Neuron (in vitro differentiated cells): ENCODE measurements around the gene SSR1.

Experiments used
- H2AFZ ChIP-seq: one replicate; pipeline ENCODE4 v1.6.1; 2013; ENCODE audit warnings: low read depth, mild to moderate bottlenecking, inconsistent platforms, low read length, moderate library complexity
- H3K27me3 ChIP-seq: one replicate; pipeline ENCODE4 v1.6.1; 2013; ENCODE audit warnings: low read length; ENCODE audit not compliant: insufficient read depth
- H3K36me3 ChIP-seq: one replicate; pipeline ENCODE4 v1.6.1; 2013; ENCODE audit warnings: low read length; ENCODE audit not compliant: insufficient read depth
- H3K4me1 ChIP-seq: one replicate; pipeline ENCODE4 v1.6.1; 2013; ENCODE audit warnings: low read length; ENCODE audit not compliant: insufficient read depth
- H3K4me3 ChIP-seq: 2 replicates; pipeline ENCODE4 v1.5.1; 2013; ENCODE audit warnings: mild to moderate bottlenecking, low read length, moderate library complexity
- H3K9me3 ChIP-seq: one replicate; pipeline ENCODE4 v1.6.1; 2013; ENCODE audit warnings: low read length

Gene SSR1

GRCh38 chr6:7313505-7314165 is 636 bp upstream of the SSR1 start:
- no peaks in the 10 kb centered on the region for H3K9me3 ChIP-seq
- no peaks in the 10 kb centered on the region for H3K27me3 ChIP-seq
- peak overlapping the region; percentile 33 for H2AFZ ChIP-seq
- peak overlapping the region; percentile 49 for H3K4me3 ChIP-seq
- H3K4me1 ChIP-seq: peaks cover 11% of the 10 kb centered on the region
- H3K36me3 ChIP-seq: peaks cover 13% of the 10 kb centered on the region

- no peaks in the 10 kb centered on the region for H3K27me3 ChIP-seq
- peak overlapping the region; percentile 99 for H3K4me3 ChIP-seq
- H3K4me1 ChIP-seq: peaks cover 11% of the 10 kb centered on the region
- H2AFZ ChIP-seq: peak overlapping the region; percentile 32
- H3K9me3 ChIP-seq: no peaks in the 10 kb centered on the region
- peaks cover 25% of the 10 kb centered on the region for H3K36me3 ChIP-seq
Measured at GRCh38 chr6:7311917-7312615, 933 bp downstream of the SSR1 start.

- no peaks in the 10 kb centered on the region for H3K9me3 ChIP-seq
- peak overlapping the region; percentile 99 for H3K4me3 ChIP-seq
- H3K36me3 ChIP-seq: peaks cover 29% of the 10 kb centered on the region
- H3K27me3 ChIP-seq: no peaks in the 10 kb centered on the region
- peaks cover 11% of the 10 kb centered on the region for H3K4me1 ChIP-seq
- H2AFZ ChIP-seq: no peak overlapping the region
Measured at GRCh38 chr6:7311176-7311575, 1.8 kb downstream of the SSR1 start.

GRCh38 chr6:7309050-7309449 is 3.9 kb downstream of the SSR1 start:
- H3K4me1 ChIP-seq: peaks cover 11% of the 10 kb centered on the region
- H3K4me3 ChIP-seq: no peak overlapping the region
- peaks cover 48% of the 10 kb centered on the region for H3K36me3 ChIP-seq
- no peaks in the 10 kb centered on the region for H3K9me3 ChIP-seq
- H3K27me3 ChIP-seq: no peaks in the 10 kb centered on the region
- no peak overlapping the region for H2AFZ ChIP-seq

GRCh38 chr6:7307533-7307932 is 5.5 kb downstream of the SSR1 start:
- no peaks in the 10 kb centered on the region for H3K27me3 ChIP-seq
- no peak overlapping the region for H3K4me3 ChIP-seq
- H3K4me1 ChIP-seq: peaks cover 11% of the 10 kb centered on the region
- H3K9me3 ChIP-seq: no peaks in the 10 kb centered on the region
- H3K36me3 ChIP-seq: peaks cover 63% of the 10 kb centered on the region
- H2AFZ ChIP-seq: no peak overlapping the region

DNA sequence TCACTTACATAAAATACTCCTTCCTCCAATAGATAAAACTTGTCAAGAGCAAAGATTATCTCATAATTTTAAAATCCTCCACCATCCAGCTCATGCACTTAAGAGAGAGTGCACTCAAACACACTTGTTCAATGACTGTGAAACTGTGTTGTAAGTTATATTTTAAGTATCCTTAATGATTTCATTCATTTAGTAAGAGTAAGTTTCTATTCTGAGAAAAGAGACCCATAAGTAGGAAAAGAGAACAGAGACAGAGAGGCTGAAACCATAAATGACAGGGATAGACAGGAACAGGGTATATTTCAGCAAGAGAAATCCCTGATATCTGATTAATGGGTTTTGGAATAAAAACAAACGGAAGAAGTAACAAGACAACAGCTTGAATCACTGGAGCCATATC is 8.2 kb downstream of the SSR1 start:
- Histone ChIP-seq H3K36me3 (peaks cover 84% of the 10 kb centered on the region), H3K4me1 (no peaks in the 10 kb centered on the region), H3K27me3 (no peaks in the 10 kb centered on the region), H3K4me3 (no peak overlapping the region), H2AFZ (no peak overlapping the region), H3K9me3 (no peaks in the 10 kb centered on the region)

- peaks cover 80% of the 10 kb centered on the region for H3K36me3 ChIP-seq
Measured at GRCh38 chr6:7301702-7302101, 11.3 kb downstream of the SSR1 start.

DNA sequence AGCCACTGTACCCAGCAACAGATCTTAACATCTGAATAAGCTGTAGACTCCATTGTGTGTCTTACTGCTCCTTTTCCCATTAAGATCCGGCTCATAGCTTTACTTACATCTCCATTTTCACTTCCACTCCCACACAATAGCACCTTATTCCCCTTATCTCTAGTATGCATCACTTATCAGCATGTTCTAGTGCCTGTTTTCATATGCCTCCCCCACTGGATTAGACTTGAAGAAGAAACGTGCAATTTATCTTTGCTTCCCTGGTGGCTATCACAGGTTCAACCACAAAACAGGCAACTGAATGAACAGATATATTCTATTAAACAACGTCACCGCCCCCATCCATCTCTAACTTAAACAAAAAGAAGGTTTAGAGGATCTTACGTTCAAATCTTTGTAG is 12.1 kb downstream of the SSR1 start:
- Histone ChIP-seq H3K9me3 (no peaks in the 10 kb centered on the region), H3K36me3 (peaks cover 83% of the 10 kb centered on the region), H3K4me3 (no peak overlapping the region), H3K27me3 (no peaks in the 10 kb centered on the region), H2AFZ (no peak overlapping the region), H3K4me1 (no peaks in the 10 kb centered on the region)

More at GRCh38 chr6:7301702-7302101, 11.3 kb downstream of the SSR1 start:
- no peaks in the 10 kb centered on the region for H3K27me3 ChIP-seq
- no peak overlapping the region for H3K4me3 ChIP-seq
- H3K9me3 ChIP-seq: no peaks in the 10 kb centered on the region
- no peaks in the 10 kb centered on the region for H3K4me1 ChIP-seq
- H2AFZ ChIP-seq: no peak overlapping the region

DNA sequence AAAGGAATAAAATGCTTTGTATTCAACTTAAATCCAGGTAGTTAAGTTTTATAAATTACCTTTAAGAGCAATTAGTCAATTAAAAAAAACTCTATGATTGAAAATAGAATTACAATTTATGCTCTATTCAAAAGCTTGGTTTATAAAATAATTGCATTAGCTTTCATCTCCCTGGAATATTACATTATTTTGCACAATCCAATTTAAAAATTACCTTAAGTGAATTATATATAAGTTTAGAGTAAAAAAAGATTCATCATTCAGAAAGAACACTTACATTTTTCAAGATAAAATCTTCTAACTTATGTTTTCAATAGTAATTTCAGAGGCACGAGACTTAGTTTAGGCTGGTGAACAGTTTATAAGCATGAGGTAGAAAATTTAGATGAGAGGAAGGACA is 14.9 kb downstream of the SSR1 start:
- Histone ChIP-seq H3K9me3 (no peaks in the 10 kb centered on the region), H3K4me1 (no peaks in the 10 kb centered on the region), H3K36me3 (peaks cover 76% of the 10 kb centered on the region), H3K27me3 (no peaks in the 10 kb centered on the region), H3K4me3 (no peak overlapping the region), H2AFZ (no peak overlapping the region)

DNA sequence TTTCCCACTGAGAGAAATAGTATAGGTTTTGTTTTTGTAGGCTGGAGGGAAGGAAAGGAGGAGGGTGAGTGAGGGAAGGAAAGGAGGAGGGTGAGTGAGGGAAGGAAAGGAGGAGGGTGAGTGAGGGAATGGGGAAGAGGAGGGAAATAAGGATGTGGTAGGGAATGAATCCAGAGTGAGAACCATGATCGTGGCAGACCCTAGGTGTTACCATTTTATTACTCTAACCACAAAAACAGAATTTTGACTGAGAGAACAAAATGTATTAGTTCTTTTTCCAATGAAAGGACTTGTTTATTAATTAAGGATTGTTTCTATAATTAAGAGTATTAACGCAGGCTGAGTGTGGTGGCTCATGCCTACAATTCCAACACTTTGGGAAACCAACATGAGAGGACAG is 16.4 kb downstream of the SSR1 start:
- Histone ChIP-seq H3K36me3 (peaks cover 75% of the 10 kb centered on the region), H3K4me1 (no peaks in the 10 kb centered on the region), H3K4me3 (no peak overlapping the region), H3K27me3 (no peaks in the 10 kb centered on the region), H2AFZ (no peak overlapping the region), H3K9me3 (no peaks in the 10 kb centered on the region)

DNA sequence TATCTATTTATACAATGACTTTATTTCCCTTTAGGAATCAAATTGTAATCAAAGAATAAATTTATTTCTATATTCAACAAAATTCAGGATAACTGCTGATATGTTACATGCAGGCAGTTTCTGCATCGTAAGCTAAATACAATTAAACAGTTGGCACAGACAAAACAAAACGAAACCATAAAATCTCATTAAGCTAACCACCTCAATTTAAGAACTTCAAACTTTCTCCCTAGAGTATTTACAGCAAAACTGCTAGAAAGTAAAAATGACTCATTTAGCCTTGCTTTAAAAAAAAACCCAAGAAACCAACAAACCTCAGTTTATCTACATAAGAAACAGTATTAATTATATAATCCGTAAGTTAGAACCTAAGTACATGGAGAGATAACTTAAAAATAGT is 17.1 kb downstream of the SSR1 start:
- Histone ChIP-seq H2AFZ (no peak overlapping the region), H3K4me1 (no peaks in the 10 kb centered on the region), H3K4me3 (no peak overlapping the region), H3K9me3 (no peaks in the 10 kb centered on the region), H3K36me3 (peaks cover 70% of the 10 kb centered on the region), H3K27me3 (no peaks in the 10 kb centered on the region)

- no peak overlapping the region for H2AFZ ChIP-seq
- H3K4me1 ChIP-seq: no peaks in the 10 kb centered on the region
- H3K9me3 ChIP-seq: no peaks in the 10 kb centered on the region
- H3K4me3 ChIP-seq: no peak overlapping the region
- H3K36me3 ChIP-seq: peaks cover 75% of the 10 kb centered on the region
- H3K27me3 ChIP-seq: no peaks in the 10 kb centered on the region
Measured at GRCh38 chr6:7292596-7293255, 20.3 kb downstream of the SSR1 start.

GRCh38 chr6:7290079-7290478 is 22.9 kb downstream of the SSR1 start:
- Histone ChIP-seq H3K27me3 (no peaks in the 10 kb centered on the region), H3K4me1 (no peaks in the 10 kb centered on the region), H3K4me3 (no peak overlapping the region), H3K36me3 (peaks cover 73% of the 10 kb centered on the region), H2AFZ (no peak overlapping the region), H3K9me3 (no peaks in the 10 kb centered on the region)
